ENCODE data around the gene KIF1A.
A peak's percentile ranks its signal among the peaks of the same experiment; 100 is the strongest.

Gene KIF1A

DNA sequence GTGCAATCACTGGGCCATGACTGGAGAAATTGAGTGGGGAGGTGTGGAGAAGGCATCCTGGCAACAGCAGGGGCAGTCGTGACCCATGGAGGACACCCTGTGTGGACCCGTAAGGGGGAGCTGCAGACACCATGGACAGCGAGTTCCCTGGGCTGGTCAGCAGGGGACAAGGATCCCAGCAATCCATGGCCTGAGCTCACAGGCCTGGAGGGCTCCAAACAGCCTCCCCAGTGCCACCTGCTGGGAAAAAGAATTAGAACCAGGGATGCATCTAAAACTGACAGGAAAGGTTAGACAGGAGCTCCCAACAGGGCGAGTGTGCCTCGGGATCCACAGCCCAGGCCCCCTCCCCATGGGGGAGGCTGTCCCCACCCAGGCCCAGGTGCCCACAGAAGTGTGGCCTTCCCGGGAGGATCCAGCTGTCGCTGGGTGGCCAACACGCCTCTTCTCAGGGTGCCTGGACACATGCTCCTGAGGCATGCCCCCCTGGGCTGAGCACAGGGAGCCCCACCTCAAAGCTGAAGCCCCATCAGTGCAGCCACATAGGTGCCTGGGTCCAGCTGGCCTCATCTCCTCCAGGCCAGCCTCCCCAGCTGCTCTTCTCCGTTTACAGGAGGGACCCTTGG is 20.5 kb upstream of the KIF1A start:
- no peak overlapping the region for H3K4me3 ChIP-seq (ENCODE audit: low read depth, low read length)
- peak; percentile 32 for DNase-seq (ENCODE audit: low read depth)
- TF ChIP-seq, protein P1, sequence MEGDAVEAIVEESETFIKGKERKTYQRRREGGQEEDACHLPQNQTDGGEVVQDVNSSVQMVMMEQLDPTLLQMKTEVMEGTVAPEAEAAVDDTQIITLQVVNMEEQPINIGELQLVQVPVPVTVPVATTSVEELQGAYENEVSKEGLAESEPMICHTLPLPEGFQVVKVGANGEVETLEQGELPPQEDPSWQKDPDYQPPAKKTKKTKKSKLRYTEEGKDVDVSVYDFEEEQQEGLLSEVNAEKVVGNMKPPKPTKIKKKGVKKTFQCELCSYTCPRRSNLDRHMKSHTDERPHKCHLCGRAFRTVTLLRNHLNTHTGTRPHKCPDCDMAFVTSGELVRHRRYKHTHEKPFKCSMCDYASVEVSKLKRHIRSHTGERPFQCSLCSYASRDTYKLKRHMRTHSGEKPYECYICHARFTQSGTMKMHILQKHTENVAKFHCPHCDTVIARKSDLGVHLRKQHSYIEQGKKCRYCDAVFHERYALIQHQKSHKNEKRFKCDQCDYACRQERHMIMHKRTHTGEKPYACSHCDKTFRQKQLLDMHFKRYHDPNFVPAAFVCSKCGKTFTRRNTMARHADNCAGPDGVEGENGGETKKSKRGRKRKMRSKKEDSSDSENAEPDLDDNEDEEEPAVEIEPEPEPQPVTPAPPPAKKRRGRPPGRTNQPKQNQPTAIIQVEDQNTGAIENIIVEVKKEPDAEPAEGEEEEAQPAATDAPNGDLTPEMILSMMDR (IDR thresholded peaks at IDR 0.05; ENCODE audit: insufficient read depth, low read depth, low read length, missing control alignments) = peak; percentile 43

DNA sequence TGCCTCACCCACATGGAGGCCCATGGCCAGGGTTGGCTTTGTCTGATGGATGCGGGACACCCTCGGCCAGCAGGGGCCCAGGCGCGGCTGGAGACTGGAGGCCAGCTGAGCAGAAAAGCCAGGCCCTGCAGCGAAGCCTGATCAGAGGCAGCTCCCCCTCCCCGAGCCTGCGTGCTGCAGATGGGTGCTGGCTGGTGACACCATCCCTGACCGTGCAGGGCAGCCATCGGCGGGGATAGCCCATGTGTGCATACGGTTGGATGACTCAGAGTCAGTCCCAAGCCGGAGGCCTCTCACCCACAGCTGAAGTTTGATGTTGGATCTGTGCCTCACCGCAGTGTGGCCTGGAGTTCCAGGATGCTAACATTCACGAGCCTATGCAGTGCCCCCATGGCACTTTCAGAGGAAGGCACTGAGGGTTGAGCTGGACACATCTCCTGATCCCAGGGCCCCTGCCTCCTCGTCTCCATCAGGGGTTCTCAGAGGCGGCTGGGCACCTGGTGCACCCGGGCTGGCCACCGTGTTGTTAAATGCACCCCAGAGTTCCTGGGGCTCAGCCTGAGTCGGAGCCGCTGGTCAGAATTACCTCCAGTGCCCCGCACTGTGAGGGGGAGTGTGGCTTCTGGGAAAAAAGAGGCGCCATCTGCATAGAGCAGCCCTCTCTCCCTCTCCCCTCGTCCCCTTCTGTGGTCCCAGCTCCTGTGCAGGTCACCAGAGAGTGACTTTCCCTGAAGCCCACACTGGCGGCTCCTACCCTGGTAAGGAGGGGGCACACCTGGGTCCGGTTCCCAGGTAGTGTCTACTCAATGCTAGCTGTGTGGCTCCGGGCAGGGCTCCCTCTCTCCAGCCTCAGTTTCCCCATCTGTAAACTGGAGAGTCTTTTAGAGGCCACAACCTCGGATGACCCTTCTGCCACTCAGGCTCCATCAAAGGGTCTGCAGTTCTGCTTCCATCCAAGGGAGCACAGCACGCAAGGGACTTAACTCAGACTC is 19.4 kb upstream of the KIF1A start:
- no peak overlapping the region for H3K4me3 ChIP-seq (ENCODE audit: low read depth, low read length)
- TF ChIP-seq, protein P1 (IDR thresholded peaks at IDR 0.05; ENCODE audit: insufficient read depth, low read depth, low read length, missing control alignments) = no peak
- no peak for DNase-seq (ENCODE audit: low read depth)

DNA sequence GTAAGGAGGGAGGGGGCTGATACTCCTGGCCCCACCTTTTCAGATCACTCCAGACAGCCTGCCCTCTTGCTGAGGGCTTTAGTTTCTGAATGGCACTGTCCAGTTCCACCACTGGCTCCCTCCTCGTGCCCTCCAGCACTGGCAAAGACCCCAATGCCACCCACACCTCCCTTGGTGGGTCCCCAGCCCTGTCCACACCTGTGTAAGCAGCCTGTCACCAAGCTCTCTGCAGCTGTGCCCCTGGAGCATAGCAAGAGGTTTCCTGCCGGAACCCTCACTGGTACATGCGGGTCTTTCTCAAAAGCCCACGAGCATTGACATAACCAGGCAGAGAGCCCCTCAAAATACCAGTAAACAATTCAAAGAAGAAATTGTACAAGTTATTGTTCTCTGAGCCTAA is 17.6 kb upstream of the KIF1A start:
- TF ChIP-seq, protein P1 (IDR thresholded peaks at IDR 0.05; ENCODE audit: insufficient read depth, low read depth, low read length, missing control alignments) = no peak
- no peak for DNase-seq (ENCODE audit: low read depth)
- H3K4me3 ChIP-seq (ENCODE audit: low read depth, low read length) = no peak overlapping the region

DNA sequence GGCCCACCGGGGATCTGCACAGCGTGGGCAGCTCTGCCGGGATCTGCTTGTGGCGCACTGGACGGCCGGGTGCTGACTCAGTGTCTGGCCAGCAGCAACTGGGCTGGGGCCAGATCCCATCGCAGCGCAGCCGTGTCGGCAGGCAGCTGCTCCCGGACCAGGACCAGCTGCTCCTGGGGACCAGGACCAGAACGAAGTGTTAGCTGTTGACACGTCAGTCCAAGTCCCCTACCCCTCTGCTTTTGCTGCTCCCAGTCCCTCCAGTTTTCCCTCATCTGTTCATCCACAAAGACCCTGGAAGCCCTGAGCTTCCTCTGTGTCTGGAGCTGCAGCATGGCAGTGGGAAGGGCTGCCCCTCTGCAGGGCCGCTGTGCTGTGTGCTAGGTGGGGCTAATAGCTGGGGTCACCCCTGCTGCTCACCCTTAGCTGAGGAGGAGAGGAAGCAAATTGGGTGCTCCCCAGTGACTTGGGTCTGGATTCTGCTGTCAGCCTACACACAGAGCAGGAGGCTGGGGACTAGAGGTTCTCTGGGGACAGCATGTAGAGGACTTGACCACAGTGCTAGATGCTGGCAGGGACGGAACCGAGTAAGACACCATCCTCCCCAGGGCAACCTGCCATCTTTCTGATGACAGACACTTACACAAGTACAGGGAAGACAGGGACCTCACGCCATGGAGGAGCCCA is 16.9 kb upstream of the KIF1A start:
- H3K4me3 ChIP-seq (ENCODE audit: low read depth, low read length) = no peak overlapping the region
- no peak for DNase-seq (ENCODE audit: low read depth)
- TF ChIP-seq, protein P1 (IDR thresholded peaks at IDR 0.05; ENCODE audit: insufficient read depth, low read depth, low read length, missing control alignments) = no peak

DNA sequence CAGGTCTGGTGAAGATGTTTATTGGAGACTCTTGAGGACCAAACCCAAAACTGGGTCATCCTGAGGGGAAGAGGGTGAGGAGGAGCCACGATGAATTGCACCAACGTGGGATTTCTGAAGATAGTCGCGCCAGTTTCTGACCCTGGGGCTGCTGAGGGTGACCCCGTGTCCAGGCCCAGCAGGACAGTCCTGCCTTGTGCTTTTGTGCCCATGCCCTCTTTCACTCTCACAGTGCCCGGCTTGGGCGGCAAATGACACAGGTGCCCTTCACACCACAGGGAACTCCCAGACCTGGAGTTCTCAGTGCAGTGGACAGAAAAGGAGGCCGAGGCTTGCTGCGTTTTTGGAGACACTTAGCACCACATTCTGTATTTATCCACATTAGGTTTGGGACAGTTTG is 15.5 kb upstream of the KIF1A start:
- no peak overlapping the region for H3K4me3 ChIP-seq (ENCODE audit: low read depth, low read length)
- no peak for DNase-seq (ENCODE audit: low read depth)
- TF ChIP-seq, protein P1 (IDR thresholded peaks at IDR 0.05; ENCODE audit: insufficient read depth, low read depth, low read length, missing control alignments) = no peak

DNA sequence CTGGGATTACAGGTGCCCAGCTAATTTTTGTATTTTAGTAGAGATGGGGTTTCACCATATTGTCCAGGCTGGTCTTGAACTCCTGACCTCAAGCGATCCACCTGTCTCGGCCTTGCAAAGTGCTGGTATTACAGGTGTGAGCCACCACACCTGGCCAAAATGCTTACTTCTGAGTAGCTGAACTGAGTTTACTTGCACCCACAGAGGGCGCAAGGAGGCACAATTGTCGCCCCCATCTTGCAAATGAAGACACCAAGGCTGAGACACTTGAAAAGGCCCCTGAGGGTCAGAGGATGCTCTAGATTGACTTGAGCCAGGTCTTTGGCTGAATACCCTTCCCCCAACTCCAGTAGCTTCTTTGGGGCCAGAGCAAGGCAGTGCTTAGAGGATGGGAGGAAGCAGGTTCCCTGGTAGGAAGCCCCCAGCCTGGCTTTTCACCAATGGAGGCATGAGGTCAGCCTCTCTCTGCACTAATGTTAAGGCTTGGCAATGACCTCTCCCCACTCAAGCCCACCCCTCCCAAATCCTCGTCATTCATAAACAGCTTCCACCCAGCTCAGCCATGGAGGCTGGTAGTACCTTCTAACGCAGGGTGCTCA is 14.5 kb upstream of the KIF1A start:
- DNase-seq (ENCODE audit: low read depth) = no peak
- TF ChIP-seq, protein P1 (IDR thresholded peaks at IDR 0.05; ENCODE audit: insufficient read depth, low read depth, low read length, missing control alignments) = no peak
- H3K4me3 ChIP-seq (ENCODE audit: low read depth, low read length) = no peak overlapping the region
